ENCODE measurements around the gene VPS54. TPM values are rescaled to one million over a fixed set of nuclear protein-coding genes. Genes with fewer than 3 reads are reported as not detected.
"Not testable (repeated sequence)": the region's sequence is repeated elsewhere in the genome, so short reads cannot be mapped to it uniquely, and the experiment has no call there.

VPS54 gene
- total RNA-seq, 2 donors from 2014 or later: 16.2 to 22.5 TPM

GRCh38 chr2:63999049-63999448 is 20.2 kb downstream of the VPS54 start:
- no peak for DNase-seq
- Histone ChIP-seq H3K9me3 (no peaks in the 10 kb centered on the region), H3K4me1 (no peaks in the 10 kb centered on the region), H3K27ac (no peak overlapping the region), H3K9ac (ENCODE audit: low read depth in 2 of 2, low read length in 2 of 2) (no peak overlapping the region), H3K27me3 (no peaks in the 10 kb centered on the region), H3K4me3 (no peak overlapping the region), H3K36me3 (no peaks in the 10 kb centered on the region)
- no peak for TF ChIP-seq CTCF (IDR thresholded peaks at IDR 0.05)
- intact Hi-C loops (cut with DNase I): no loop called here

- H3K27me3 ChIP-seq; H3K36me3 ChIP-seq; H3K9ac ChIP-seq (ENCODE audit: low read depth in 2 of 2, low read length in 2 of 2); H3K27ac ChIP-seq; intact Hi-C loops (cut with DNase I); H3K4me3 ChIP-seq; H3K4me1 ChIP-seq; DNase-seq; H3K9me3 ChIP-seq: not testable (repeated sequence)
Measured at GRCh38 chr2:63996582-63997198, 22.5 kb downstream of the VPS54 start.

GRCh38 chr2:63994329-63995070 is 24.7 kb downstream of the VPS54 start:
- H3K27me3 ChIP-seq; H3K4me3 ChIP-seq; H3K9me3 ChIP-seq; DNase-seq; intact Hi-C loops (cut with DNase I); H3K4me1 ChIP-seq; H3K9ac ChIP-seq (ENCODE audit: low read depth in 2 of 2, low read length in 2 of 2); H3K36me3 ChIP-seq; H3K27ac ChIP-seq: not testable (repeated sequence)

GRCh38 chr2:63993871-63994270 is 25.4 kb downstream of the VPS54 start:
- intact Hi-C loops (cut with DNase I): no loop called here
- no peak for TF ChIP-seq CTCF (IDR thresholded peaks at IDR 0.05)
- H3K36me3 ChIP-seq: no peaks in the 10 kb centered on the region
- no peak overlapping the region for H3K4me3 ChIP-seq
- DNase-seq: no peak
- no peak overlapping the region for H3K9ac ChIP-seq (ENCODE audit: low read depth in 2 of 2, low read length in 2 of 2)
- H3K27ac ChIP-seq: no peak overlapping the region
- H3K27me3 ChIP-seq: no peaks in the 10 kb centered on the region
- no peaks in the 10 kb centered on the region for H3K9me3 ChIP-seq
- H3K4me1 ChIP-seq: no peaks in the 10 kb centered on the region

GRCh38 chr2:63993130-63993584 is 26.1 kb downstream of the VPS54 start:
- H3K4me1 ChIP-seq; H3K36me3 ChIP-seq; H3K27ac ChIP-seq; H3K4me3 ChIP-seq; intact Hi-C loops (cut with DNase I); DNase-seq; H3K9ac ChIP-seq (ENCODE audit: low read depth in 2 of 2, low read length in 2 of 2); H3K9me3 ChIP-seq; H3K27me3 ChIP-seq: not testable (repeated sequence)

GRCh38 chr2:63992061-63992685 is 27.1 kb downstream of the VPS54 start:
- no peak for DNase-seq
- Histone ChIP-seq H3K4me1 (no peaks in the 10 kb centered on the region), H3K9me3 (no peaks in the 10 kb centered on the region), H3K9ac (ENCODE audit: low read depth in 2 of 2, low read length in 2 of 2) (no peak overlapping the region), H3K4me3 (no peak overlapping the region), H3K36me3 (no peaks in the 10 kb centered on the region), H3K27me3 (no peaks in the 10 kb centered on the region), H3K27ac (no peak overlapping the region)
- intact Hi-C loops (cut with DNase I): no loop called here
- no peak for TF ChIP-seq CTCF (IDR thresholded peaks at IDR 0.05)

- H3K36me3 ChIP-seq; H3K27me3 ChIP-seq; DNase-seq; H3K27ac ChIP-seq; H3K9ac ChIP-seq (ENCODE audit: low read depth in 2 of 2, low read length in 2 of 2); H3K4me1 ChIP-seq; H3K9me3 ChIP-seq; intact Hi-C loops (cut with DNase I); H3K4me3 ChIP-seq: not testable (repeated sequence)
Measured at GRCh38 chr2:63991173-63991999, 27.8 kb downstream of the VPS54 start.

Data from colonic mucosa (tissue), 4 donors.